ENCODE data around the gene FKBP3.
"Not testable (repeated sequence)": the region's sequence is repeated elsewhere in the genome, so short reads cannot be mapped to it uniquely, and the experiment has no call there.

DNA sequence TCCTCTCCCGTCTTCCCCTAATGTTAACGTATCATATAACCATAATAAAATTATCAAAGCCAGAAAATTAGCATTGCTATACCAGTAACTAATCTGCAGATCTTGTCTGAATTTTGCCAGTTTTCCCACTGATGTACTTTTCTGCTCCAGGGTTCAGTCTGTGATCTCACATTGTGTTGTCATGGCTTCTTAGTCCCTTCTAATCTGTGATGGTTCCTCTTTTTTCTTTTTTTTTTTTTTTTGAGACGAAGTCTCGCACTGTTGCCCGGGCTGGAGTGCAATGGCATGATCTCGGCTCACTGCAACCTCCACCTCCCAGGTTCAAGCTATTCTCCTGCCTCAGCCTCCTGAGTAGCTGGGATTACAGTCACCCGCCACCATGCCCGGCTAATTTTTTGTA, 7.8 kb upstream of the FKBP3 start:
- TF ChIP-seq, protein P1, sequence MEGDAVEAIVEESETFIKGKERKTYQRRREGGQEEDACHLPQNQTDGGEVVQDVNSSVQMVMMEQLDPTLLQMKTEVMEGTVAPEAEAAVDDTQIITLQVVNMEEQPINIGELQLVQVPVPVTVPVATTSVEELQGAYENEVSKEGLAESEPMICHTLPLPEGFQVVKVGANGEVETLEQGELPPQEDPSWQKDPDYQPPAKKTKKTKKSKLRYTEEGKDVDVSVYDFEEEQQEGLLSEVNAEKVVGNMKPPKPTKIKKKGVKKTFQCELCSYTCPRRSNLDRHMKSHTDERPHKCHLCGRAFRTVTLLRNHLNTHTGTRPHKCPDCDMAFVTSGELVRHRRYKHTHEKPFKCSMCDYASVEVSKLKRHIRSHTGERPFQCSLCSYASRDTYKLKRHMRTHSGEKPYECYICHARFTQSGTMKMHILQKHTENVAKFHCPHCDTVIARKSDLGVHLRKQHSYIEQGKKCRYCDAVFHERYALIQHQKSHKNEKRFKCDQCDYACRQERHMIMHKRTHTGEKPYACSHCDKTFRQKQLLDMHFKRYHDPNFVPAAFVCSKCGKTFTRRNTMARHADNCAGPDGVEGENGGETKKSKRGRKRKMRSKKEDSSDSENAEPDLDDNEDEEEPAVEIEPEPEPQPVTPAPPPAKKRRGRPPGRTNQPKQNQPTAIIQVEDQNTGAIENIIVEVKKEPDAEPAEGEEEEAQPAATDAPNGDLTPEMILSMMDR (IDR thresholded peaks at IDR 0.05; ENCODE audit: insufficient read depth, low read length, poor library complexity, severe bottlenecking), result not testable (repeated sequence)
- not testable (repeated sequence) for TF ChIP-seq EZH2phosphoT487 (conservative IDR thresholded peaks at IDR 0.05; ENCODE audit: low read length)

Data from SU-DHL-6 (cell line).